ENCODE results near the gene CAMK1D.

The CAMK1D gene

GRCh38 chr10:12455318-12455717, 106.0 kb downstream of the CAMK1D start:
- no peak for DNase-seq (ENCODE audit: low read depth in 2 of 2)

DNA sequence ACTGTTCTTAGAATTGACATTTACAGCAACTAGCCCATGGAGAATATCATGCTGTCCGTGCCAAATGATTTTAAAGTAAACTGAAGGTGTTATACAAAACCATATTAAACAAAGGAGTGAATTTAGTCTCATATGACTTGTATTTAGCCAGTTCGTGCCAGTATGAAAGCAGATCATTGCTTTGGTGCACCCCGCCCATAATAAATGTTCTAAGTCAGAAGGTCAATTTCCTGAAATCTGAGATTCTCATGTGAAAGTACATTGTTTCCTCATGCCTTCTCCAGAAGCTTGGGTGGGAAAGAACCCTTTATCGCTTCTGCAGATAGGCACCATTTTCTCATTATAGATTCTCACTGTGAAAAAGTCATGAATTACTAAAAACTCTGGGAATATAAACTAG, 106.4 kb downstream of the CAMK1D start:
- no peak overlapping the region for H3K4me3 ChIP-seq (replicated peaks in 1 of 2; ENCODE audit: low read depth in 2 of 2, low read length in 2 of 2)
- TF ChIP-seq, protein P1, sequence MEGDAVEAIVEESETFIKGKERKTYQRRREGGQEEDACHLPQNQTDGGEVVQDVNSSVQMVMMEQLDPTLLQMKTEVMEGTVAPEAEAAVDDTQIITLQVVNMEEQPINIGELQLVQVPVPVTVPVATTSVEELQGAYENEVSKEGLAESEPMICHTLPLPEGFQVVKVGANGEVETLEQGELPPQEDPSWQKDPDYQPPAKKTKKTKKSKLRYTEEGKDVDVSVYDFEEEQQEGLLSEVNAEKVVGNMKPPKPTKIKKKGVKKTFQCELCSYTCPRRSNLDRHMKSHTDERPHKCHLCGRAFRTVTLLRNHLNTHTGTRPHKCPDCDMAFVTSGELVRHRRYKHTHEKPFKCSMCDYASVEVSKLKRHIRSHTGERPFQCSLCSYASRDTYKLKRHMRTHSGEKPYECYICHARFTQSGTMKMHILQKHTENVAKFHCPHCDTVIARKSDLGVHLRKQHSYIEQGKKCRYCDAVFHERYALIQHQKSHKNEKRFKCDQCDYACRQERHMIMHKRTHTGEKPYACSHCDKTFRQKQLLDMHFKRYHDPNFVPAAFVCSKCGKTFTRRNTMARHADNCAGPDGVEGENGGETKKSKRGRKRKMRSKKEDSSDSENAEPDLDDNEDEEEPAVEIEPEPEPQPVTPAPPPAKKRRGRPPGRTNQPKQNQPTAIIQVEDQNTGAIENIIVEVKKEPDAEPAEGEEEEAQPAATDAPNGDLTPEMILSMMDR (IDR thresholded peaks at IDR 0.05; ENCODE audit: low read depth, low read length) = no peak
- peak in 1 of 2 donors; percentile 7 for DNase-seq (ENCODE audit: low read depth in 2 of 2)

More at GRCh38 chr10:12455318-12455717, 106.0 kb downstream of the CAMK1D start:
- TF ChIP-seq, protein P1 (IDR thresholded peaks at IDR 0.05; ENCODE audit: low read depth, low read length) = no peak
- H3K4me3 ChIP-seq (replicated peaks in 1 of 2; ENCODE audit: low read depth in 2 of 2, low read length in 2 of 2) = no peak overlapping the region

GRCh38 chr10:12459340-12459739, 110.0 kb downstream of the CAMK1D start:
- no peak for DNase-seq (ENCODE audit: low read depth in 2 of 2)
- H3K4me3 ChIP-seq (replicated peaks in 1 of 2; ENCODE audit: low read depth in 2 of 2, low read length in 2 of 2) = no peak overlapping the region
- TF ChIP-seq, protein P1 (IDR thresholded peaks at IDR 0.05; ENCODE audit: low read depth, low read length) = no peak

DNA sequence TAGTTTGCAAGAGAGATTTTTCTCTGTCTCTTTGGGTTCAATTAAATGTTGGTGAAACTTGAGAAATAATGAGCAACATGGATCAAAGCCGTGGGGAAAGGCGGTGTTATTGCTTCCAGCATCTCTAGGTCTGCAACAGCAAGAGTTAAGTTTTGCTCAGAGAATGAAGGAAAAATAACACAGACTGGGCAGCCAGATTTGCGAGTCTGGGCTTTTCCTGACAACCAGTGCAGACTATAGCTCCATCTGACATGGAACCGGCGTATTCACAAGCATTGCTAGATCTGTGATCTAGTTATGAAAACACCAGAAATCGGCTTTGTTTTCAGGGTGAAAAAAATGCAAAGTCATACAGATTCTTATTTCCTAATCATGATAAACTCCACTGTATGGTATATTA, 110.4 kb downstream of the CAMK1D start:
- TF ChIP-seq, protein P1 (IDR thresholded peaks at IDR 0.05; ENCODE audit: low read depth, low read length) = no peak
- H3K4me3 ChIP-seq (replicated peaks in 1 of 2; ENCODE audit: low read depth in 2 of 2, low read length in 2 of 2) = no peak overlapping the region

GRCh38 chr10:12463459-12463838, 114.1 kb downstream of the CAMK1D start:
- TF ChIP-seq, protein P1 (IDR thresholded peaks at IDR 0.05; ENCODE audit: low read depth, low read length) = no peak
- DNase-seq (ENCODE audit: low read depth in 2 of 2) = no peak
- no peak overlapping the region for H3K4me3 ChIP-seq (replicated peaks in 1 of 2; ENCODE audit: low read depth in 2 of 2, low read length in 2 of 2)

More for the DNA sequence above, 110.4 kb downstream of the CAMK1D start:
- DNase-seq (ENCODE audit: low read depth in 2 of 2) = no peak

GRCh38 chr10:12465385-12466136, 116.2 kb downstream of the CAMK1D start:
- DNase-seq (ENCODE audit: low read depth in 2 of 2) = no peak
- TF ChIP-seq, protein P1 (IDR thresholded peaks at IDR 0.05; ENCODE audit: low read depth, low read length) = no peak
- no peak overlapping the region for H3K4me3 ChIP-seq (replicated peaks in 1 of 2; ENCODE audit: low read depth in 2 of 2, low read length in 2 of 2)
